Transverse colon (tissue), 4 donors: Measurements from ENCODE around the gene IFITM2. TPM values are rescaled to one million over a fixed set of nuclear protein-coding genes. Genes with fewer than 3 reads are reported as not detected.
A peak's percentile ranks its signal among the peaks of the same experiment; 100 is the strongest.

Source experiments
- DNase-seq: peaks from one replicate; pipeline ENCODE4 v3.0.0-alpha.2; 2019
- H3K27ac ChIP-seq, 4 donors: fragments of 200-600 bp; sonication (generic); 2 replicates each; pipeline ENCODE4 v1.5.1; 2016 to 2018; ENCODE audit warnings: inconsistent platforms in 4 of 4
- H3K27me3 ChIP-seq: fragments of 200-600 bp; sonication (generic); 2 replicates; pipeline ENCODE4 v1.5.1; 2017; ENCODE audit warnings: inconsistent platforms
- H3K36me3 ChIP-seq, 4 donors: fragments of 200-600 bp; sonication (generic); 2 replicates each; pipeline ENCODE4 v1.5.1; 2017 to 2019; ENCODE audit warnings: inconsistent platforms in 4 of 4
- H3K4me1 ChIP-seq, 4 donors: fragments of 200-600 bp; sonication (generic); 2 replicates each; pipeline ENCODE4 v1.5.1; 2017 to 2020; ENCODE audit warnings: inconsistent platforms in 4 of 4
- H3K4me3 ChIP-seq, 4 donors: fragments of 200-600 bp; sonication (generic); 1 replicate in 1 of 4; 2 replicates in 3 of 4; pipeline versions ENCODE4 v1.5.1 to v1.6.1; 2017 to 2019; ENCODE audit warnings: inconsistent platforms in 4 of 4
- H3K9me3 ChIP-seq, 2 donors: fragments of 200-600 bp; sonication (generic); 2 replicates each; pipeline ENCODE4 v1.5.1; 2017 to 2019; ENCODE audit warnings: inconsistent platforms in 2 of 2
- CTCF ChIP-seq, 5 experiments: fragments of 200-600 bp in 3 of 5; fragments of 450-650 bp in 2 of 5; sonication (generic) in 3 of 5; IDR thresholded peaks; 1 replicate in 2 of 5; 2 replicates in 3 of 5; pipeline ENCODE4 v1.5.1; 2016 to 2017; ENCODE audit warnings: antibody characterized with exemption in 5 of 5, inconsistent platforms in 3 of 5, mild to moderate bottlenecking in 2 of 5, moderate library complexity in 1 of 5
- EP300 ChIP-seq: sonication (generic); formaldehyde crosslinking; IDR thresholded peaks from one replicate; pipeline ENCODE4 v1.6.1; 2017; ENCODE audit warnings: antibody characterized with exemption, low read depth
- POLR2A ChIP-seq: fragments of 450-650 bp; IDR thresholded peaks from one replicate; pipeline ENCODE4 v1.6.1; 2016; ENCODE audit warnings: antibody characterized with exemption, mild to moderate bottlenecking, moderate library complexity
- POLR2AphosphoS5 ChIP-seq, 3 donors: sonication (generic); formaldehyde crosslinking; IDR thresholded peaks; one replicate each; pipeline ENCODE4 v1.6.1; 2016; ENCODE audit warnings: antibody characterized with exemption in 3 of 3
- WGBS, 2 donors: methylation state at CpG; one replicate each; pipeline ENCODE4 v1.1.5; 2018; ENCODE audit warnings: low coverage in 1 of 2; 5-methylcytosine and 5-hydroxymethylcytosine counted together
- in situ Hi-C, 4 donors: fragments of 200-750 bp; cut with MboI; loops; one replicate each; pipeline versions ENCODE4 v1.15.0 to v1.15.1; 2017; ENCODE audit warnings: low sequenced_read_pairs in 3 of 4, low pct_ligation_motif_present in 1 of 4, low pct_unique_long_range_greater_than_20kb in 1 of 4
- intact Hi-C: fragments of 100-400 bp; cut with DNase I; formaldehyde crosslinking; loops from one replicate; pipeline ENCODE4 v1.15.1; 2023; ENCODE audit warnings: low total_unique reads
- total RNA-seq, 4 donors: library from RNA; depleted of rRNA; stranded (reverse); fragments of >200 nt; gene quantifications; one replicate each; pipeline ENCODE4 v1.1.0, GENCODE V29; 2016

IFITM2 gene
- total RNA-seq, 4 donors from 2014 or later: 19.1 to 78.6 (median 49.8) TPM

DNA sequence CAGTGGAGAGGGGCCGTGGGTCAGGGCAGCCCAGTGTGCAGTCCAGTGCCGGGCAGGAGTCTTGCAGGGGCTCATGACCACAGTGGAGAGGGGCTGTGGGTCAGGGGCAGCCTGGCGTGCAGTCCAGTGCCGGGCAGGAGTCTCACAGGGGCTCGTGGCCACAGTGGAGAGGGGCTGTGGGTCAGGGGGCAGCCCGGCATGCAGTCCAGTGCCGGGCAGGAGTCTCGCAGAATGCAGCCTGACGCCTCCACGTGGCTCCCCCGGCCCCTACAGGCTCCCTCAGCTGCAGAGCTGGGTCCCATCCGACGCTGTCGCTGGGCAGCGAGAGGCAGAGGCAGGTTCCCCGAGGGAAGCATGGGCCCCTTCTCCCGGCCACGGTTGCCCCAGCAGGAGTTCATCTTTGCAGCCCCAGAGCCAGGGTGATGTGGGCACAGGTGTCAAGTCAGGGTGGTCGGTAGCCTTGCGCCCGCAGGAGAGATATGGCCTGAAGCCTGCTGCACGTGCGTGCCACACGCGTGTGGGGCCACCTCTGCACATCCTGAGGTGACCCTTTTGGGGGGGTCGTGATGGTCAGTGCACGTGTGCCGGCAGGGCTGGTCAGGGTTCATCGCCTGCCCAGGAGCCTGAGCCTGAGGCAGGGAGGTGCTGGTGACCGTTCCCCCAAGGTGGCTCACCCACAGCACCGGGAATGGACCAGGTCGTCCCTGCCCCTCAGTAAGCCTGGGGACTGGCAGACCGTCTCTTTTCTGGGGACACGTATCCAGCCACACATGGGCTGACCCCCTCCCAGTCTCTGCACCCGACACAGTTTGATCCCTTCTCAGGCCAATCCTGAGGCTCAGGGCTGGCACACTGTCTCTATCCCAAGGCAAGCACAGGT, 11.2 kb upstream of the IFITM2 start:
- in situ Hi-C loops (no loop called here), intact Hi-C loops (no loop called here)
- Histone ChIP-seq H3K36me3 (no peaks in the 10 kb centered on the region), H3K4me1 (peaks cover 0 to 12% (median 5%) of the 10 kb centered on the region in 4 donors), H3K4me3 (no peak overlapping the region), H3K9me3 (no peaks in the 10 kb centered on the region), H3K27me3 (peaks cover 31% of the 10 kb centered on the region), H3K27ac (no peak overlapping the region)
- TF ChIP-seq EP300: no peak
- no peak for TF ChIP-seq POLR2AphosphoS5 (IDR thresholded peaks at IDR 0.05)
- no peak for TF ChIP-seq POLR2A
- no peak for TF ChIP-seq CTCF (IDR thresholded peaks at IDR 0.05)
- WGBS, 2 donors: 60 to 75% methylated on average over 1 to 25 of the region's 35 CpGs
- no peak for DNase-seq

GRCh38 chr11:297051-297585, 10.5 kb upstream of the IFITM2 start:
- peaks cover 0 to 12% (median 5%) of the 10 kb centered on the region in 4 donors for H3K4me1 ChIP-seq
- WGBS, 2 donors: 0 to 52% methylated on average over 1 to 10 of the region's 13 CpGs
- H3K27me3 ChIP-seq: peaks cover 31% of the 10 kb centered on the region

GRCh38 chr11:297586-298405, 9.8 kb upstream of the IFITM2 start:
- intact Hi-C loops (no loop called here), in situ Hi-C loops (no loop called here)
- peaks cover 0 to 12% (median 5%) of the 10 kb centered on the region in 4 donors for H3K4me1 ChIP-seq
- H3K9me3 ChIP-seq: no peaks in the 10 kb centered on the region
- DNase-seq: no peak
- H3K27ac ChIP-seq: peak overlapping the region in 2 of 4 donors; percentile 23 to 24
- H3K4me3 ChIP-seq: no peak overlapping the region
- WGBS, 2 donors: 25 to 33% methylated on average over 4 to 26 of the region's 26 CpGs
- no peaks in the 10 kb centered on the region for H3K36me3 ChIP-seq
- peaks cover 31% of the 10 kb centered on the region for H3K27me3 ChIP-seq
- TF ChIP-seq POLR2AphosphoS5 (IDR thresholded peaks at IDR 0.05) (no peak), POLR2A (no peak), EP300 (no peak), CTCF (IDR thresholded peaks at IDR 0.05) (no peak)

More at GRCh38 chr11:297051-297585, 10.5 kb upstream of the IFITM2 start:
- H3K36me3 ChIP-seq: no peaks in the 10 kb centered on the region
- in situ Hi-C loops (no loop called here), intact Hi-C loops (no loop called here)
- peak overlapping the region in 1 of 4 donors; percentile 23 for H3K27ac ChIP-seq
- no peak overlapping the region for H3K4me3 ChIP-seq
- TF ChIP-seq EP300: no peak
- no peak for TF ChIP-seq POLR2A
- TF ChIP-seq POLR2AphosphoS5 (IDR thresholded peaks at IDR 0.05): no peak
- no peak for TF ChIP-seq CTCF (IDR thresholded peaks at IDR 0.05)
- H3K9me3 ChIP-seq: no peaks in the 10 kb centered on the region
- DNase-seq: no peak
